ENCODE data around the gene ZNF683. TPM values are rescaled to one million over a fixed set of nuclear protein-coding genes. Genes with fewer than 3 reads are reported as not detected.

ZNF683 gene
- polyA plus RNA-seq, 1 donor from 2014 or later = not detected

DNA sequence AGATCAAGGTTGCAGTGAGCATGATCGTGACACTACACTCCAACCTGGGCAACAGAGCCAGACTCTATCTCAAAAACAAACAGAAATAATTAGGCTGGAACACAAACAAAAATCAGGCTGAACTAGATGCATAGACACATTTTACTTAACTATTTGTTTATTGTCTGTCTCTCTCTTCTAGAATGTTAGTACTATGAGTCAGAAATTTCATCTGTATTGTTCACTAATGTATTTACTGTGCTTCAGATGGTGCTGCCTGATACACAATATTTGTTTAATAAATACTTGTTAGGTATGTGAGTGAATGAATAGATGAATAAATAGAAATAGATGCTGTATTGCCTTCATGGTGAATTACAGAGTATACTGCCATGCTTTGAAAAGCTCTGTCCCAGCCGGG, 32.1 kb upstream of the ZNF683 start:
- TF ChIP-seq SMC3 (conservative IDR thresholded peaks at IDR 0.05; ENCODE audit: poor library complexity) (no peak), POLR2AphosphoS5 (IDR thresholded peaks at IDR 0.05) (no peak), TAF1 (IDR thresholded peaks at IDR 0.05; ENCODE audit: low read depth) (no peak), MXI1 (conservative IDR thresholded peaks at IDR 0.05; ENCODE audit: poor library complexity, severe bottlenecking) (no peak), RAD21 (conservative IDR thresholded peaks at IDR 0.05) (no peak), EZH2 (IDR thresholded peaks at IDR 0.05; ENCODE audit: borderline replicate concordance, insufficient read depth, low read length, poor library complexity, severe bottlenecking) (no peak), EP300 (conservative IDR thresholded peaks at IDR 0.05; ENCODE audit: poor library complexity, severe bottlenecking) (no peak)
- TF ChIP-seq, protein P1, sequence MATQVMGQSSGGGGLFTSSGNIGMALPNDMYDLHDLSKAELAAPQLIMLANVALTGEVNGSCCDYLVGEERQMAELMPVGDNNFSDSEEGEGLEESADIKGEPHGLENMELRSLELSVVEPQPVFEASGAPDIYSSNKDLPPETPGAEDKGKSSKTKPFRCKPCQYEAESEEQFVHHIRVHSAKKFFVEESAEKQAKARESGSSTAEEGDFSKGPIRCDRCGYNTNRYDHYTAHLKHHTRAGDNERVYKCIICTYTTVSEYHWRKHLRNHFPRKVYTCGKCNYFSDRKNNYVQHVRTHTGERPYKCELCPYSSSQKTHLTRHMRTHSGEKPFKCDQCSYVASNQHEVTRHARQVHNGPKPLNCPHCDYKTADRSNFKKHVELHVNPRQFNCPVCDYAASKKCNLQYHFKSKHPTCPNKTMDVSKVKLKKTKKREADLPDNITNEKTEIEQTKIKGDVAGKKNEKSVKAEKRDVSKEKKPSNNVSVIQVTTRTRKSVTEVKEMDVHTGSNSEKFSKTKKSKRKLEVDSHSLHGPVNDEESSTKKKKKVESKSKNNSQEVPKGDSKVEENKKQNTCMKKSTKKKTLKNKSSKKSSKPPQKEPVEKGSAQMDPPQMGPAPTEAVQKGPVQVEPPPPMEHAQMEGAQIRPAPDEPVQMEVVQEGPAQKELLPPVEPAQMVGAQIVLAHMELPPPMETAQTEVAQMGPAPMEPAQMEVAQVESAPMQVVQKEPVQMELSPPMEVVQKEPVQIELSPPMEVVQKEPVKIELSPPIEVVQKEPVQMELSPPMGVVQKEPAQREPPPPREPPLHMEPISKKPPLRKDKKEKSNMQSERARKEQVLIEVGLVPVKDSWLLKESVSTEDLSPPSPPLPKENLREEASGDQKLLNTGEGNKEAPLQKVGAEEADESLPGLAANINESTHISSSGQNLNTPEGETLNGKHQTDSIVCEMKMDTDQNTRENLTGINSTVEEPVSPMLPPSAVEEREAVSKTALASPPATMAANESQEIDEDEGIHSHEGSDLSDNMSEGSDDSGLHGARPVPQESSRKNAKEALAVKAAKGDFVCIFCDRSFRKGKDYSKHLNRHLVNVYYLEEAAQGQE (IDR thresholded peaks at IDR 0.05; ENCODE audit: borderline replicate concordance) = no peak
- TF ChIP-seq, protein P2, sequence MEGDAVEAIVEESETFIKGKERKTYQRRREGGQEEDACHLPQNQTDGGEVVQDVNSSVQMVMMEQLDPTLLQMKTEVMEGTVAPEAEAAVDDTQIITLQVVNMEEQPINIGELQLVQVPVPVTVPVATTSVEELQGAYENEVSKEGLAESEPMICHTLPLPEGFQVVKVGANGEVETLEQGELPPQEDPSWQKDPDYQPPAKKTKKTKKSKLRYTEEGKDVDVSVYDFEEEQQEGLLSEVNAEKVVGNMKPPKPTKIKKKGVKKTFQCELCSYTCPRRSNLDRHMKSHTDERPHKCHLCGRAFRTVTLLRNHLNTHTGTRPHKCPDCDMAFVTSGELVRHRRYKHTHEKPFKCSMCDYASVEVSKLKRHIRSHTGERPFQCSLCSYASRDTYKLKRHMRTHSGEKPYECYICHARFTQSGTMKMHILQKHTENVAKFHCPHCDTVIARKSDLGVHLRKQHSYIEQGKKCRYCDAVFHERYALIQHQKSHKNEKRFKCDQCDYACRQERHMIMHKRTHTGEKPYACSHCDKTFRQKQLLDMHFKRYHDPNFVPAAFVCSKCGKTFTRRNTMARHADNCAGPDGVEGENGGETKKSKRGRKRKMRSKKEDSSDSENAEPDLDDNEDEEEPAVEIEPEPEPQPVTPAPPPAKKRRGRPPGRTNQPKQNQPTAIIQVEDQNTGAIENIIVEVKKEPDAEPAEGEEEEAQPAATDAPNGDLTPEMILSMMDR (IDR thresholded peaks at IDR 0.05; ENCODE audit: poor library complexity, severe bottlenecking) = no peak
- Histone ChIP-seq H3K9ac (ENCODE audit: low read length) (no peak overlapping the region), H3K4me2 (ENCODE audit: low read length) (no peak overlapping the region), H3K27me3 (ENCODE audit: insufficient read depth, low read depth, low read length) (no peaks in the 10 kb centered on the region), H4K20me1 (ENCODE audit: insufficient read depth) (no peaks in the 10 kb centered on the region), H3K4me3 (ENCODE audit: low read length) (no peak overlapping the region), H3K36me3 (ENCODE audit: insufficient read depth, low read length) (no peaks in the 10 kb centered on the region), H3F3A (ENCODE audit: insufficient read depth, low read length, poor library complexity, severe bottlenecking) (no peaks in the 10 kb centered on the region), H3K9me3 (ENCODE audit: low read length) (no peaks in the 10 kb centered on the region), H3K27ac (ENCODE audit: low read length) (no peak overlapping the region), H3K79me2 (replicated peaks; ENCODE audit: insufficient read depth, low read length) (no peaks in the 10 kb centered on the region), H3K9me2 (ENCODE audit: insufficient read depth, low read length) (no peaks in the 10 kb centered on the region), H2AFZ (ENCODE audit: low read depth, low read length) (no peak overlapping the region)

DNA sequence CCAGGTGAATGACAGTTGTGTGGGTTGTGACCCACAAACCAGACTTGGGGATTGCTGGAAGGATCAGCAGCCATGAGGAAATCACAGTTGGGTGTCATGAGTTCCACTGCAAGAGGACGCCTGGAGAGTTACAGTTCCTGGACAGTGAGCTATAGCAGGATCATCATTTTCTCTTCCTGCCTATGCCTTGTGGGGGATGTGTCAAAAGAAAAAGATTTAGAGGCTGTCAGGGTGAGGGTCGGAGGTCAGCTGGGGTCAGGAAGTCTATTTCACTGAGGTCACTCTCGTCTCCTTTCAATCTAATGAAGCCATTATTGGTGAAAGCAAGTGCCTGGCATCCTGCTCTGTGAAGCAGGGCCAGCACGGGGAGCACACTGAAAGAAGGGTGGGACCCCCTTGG, 31.1 kb upstream of the ZNF683 start:
- no peak overlapping the region for H3K4me3 ChIP-seq (ENCODE audit: low read length)

More for the DNA sequence above, 31.1 kb upstream of the ZNF683 start:
- Histone ChIP-seq H3K9me3 (ENCODE audit: low read length) (no peaks in the 10 kb centered on the region), H3K9me2 (ENCODE audit: insufficient read depth, low read length) (no peaks in the 10 kb centered on the region), H3K36me3 (ENCODE audit: insufficient read depth, low read length) (no peaks in the 10 kb centered on the region), H3K27ac (ENCODE audit: low read length) (no peak overlapping the region), H3K79me2 (replicated peaks; ENCODE audit: insufficient read depth, low read length) (no peaks in the 10 kb centered on the region), H3K27me3 (ENCODE audit: insufficient read depth, low read depth, low read length) (no peaks in the 10 kb centered on the region), H3F3A (ENCODE audit: insufficient read depth, low read length, poor library complexity, severe bottlenecking) (no peaks in the 10 kb centered on the region), H2AFZ (ENCODE audit: low read depth, low read length) (no peak overlapping the region), H4K20me1 (ENCODE audit: insufficient read depth) (no peaks in the 10 kb centered on the region), H3K4me2 (ENCODE audit: low read length) (no peak overlapping the region), H3K9ac (ENCODE audit: low read length) (no peak overlapping the region)
- TF ChIP-seq SMC3 (conservative IDR thresholded peaks at IDR 0.05; ENCODE audit: poor library complexity) = no peak
- TF ChIP-seq, protein P1 (IDR thresholded peaks at IDR 0.05; ENCODE audit: borderline replicate concordance) = no peak
- TF ChIP-seq, protein P2 (IDR thresholded peaks at IDR 0.05; ENCODE audit: poor library complexity, severe bottlenecking) = no peak
- TF ChIP-seq MXI1 (conservative IDR thresholded peaks at IDR 0.05; ENCODE audit: poor library complexity, severe bottlenecking) = no peak
- TF ChIP-seq EP300 (conservative IDR thresholded peaks at IDR 0.05; ENCODE audit: poor library complexity, severe bottlenecking) = no peak
- TF ChIP-seq RAD21 (conservative IDR thresholded peaks at IDR 0.05) = no peak
- TF ChIP-seq POLR2AphosphoS5 (IDR thresholded peaks at IDR 0.05) = no peak
- TF ChIP-seq EZH2 (IDR thresholded peaks at IDR 0.05; ENCODE audit: borderline replicate concordance, insufficient read depth, low read length, poor library complexity, severe bottlenecking) = no peak
- TF ChIP-seq TAF1 (IDR thresholded peaks at IDR 0.05; ENCODE audit: low read depth) = no peak

Data from neural cell (in vitro differentiated cells).